ENCODE measurements around the gene HRAS. TPM values are rescaled to one million over a fixed set of nuclear protein-coding genes. Genes with fewer than 3 reads are reported as not detected.
A peak's percentile ranks its signal among the peaks of the same experiment; 100 is the strongest.

HRAS gene
- total and polyA plus RNA-seq, 2 donors (not counting 1 experiment from before 2014, with no cell fraction given), result 63.5 to 86.0 TPM

GRCh38 chr11:557328-558132 lies 22.2 kb upstream of the HRAS start:
- Histone ChIP-seq H3K4me2 (replicated peaks; ENCODE audit: low read depth, low read length, poor library complexity, severe bottlenecking) (no peak overlapping the region), H3K9me3 (ENCODE audit: control extremely low read depth in 1 of 3, control insufficient read depth in 2 of 3, insufficient read depth in 1 of 3, low read length in 2 of 3) (no peaks in the 10 kb centered on the region), H3K27ac (ENCODE audit: low read length in 2 of 2) (no peak overlapping the region), H3K36me3 (replicated peaks in 1 of 2; ENCODE audit: control extremely low read depth in 1 of 2, control insufficient read depth in 1 of 2, extremely low read depth in 1 of 2, insufficient read depth in 2 of 2, low read length in 1 of 2) (no peaks in the 10 kb centered on the region), H3K4me1 (ENCODE audit: control insufficient read depth in 2 of 2, insufficient read depth in 2 of 2, low read length in 2 of 2) (peaks cover 22 to 42% of the 10 kb centered on the region in 2 donors), H3K79me2 (ENCODE audit: control insufficient read depth, insufficient read depth, low read length) (peaks cover 13% of the 10 kb centered on the region), H3K27me3 (replicated peaks in 1 of 4; ENCODE audit: control extremely low read depth in 1 of 4, control insufficient read depth in 3 of 4, insufficient read depth in 4 of 4, low read length in 3 of 4) (peaks cover 0 to 8% (median 3%) of the 10 kb centered on the region in 4 experiments), H2AFZ (ENCODE audit: insufficient read depth, low read depth, low read length, poor library complexity, severe bottlenecking) (no peak overlapping the region), H4K20me1 (ENCODE audit: control insufficient read depth, insufficient read depth, low read length, poor library complexity, severe bottlenecking) (peaks cover 25% of the 10 kb centered on the region), H3K9ac (ENCODE audit: low read length) (no peak overlapping the region), H3K4me3 (ENCODE audit: control extremely low read depth in 1 of 5, extremely low read depth in 1 of 5, insufficient read depth in 1 of 5, low read depth in 2 of 5, low read length in 4 of 5) (no peak overlapping the region)
- no peak for TF ChIP-seq CTCF (IDR thresholded peaks at IDR 0.05)
- no peak for TF ChIP-seq EZH2 (IDR thresholded peaks at IDR 0.05; ENCODE audit: borderline replicate concordance, insufficient read depth, low read depth, low read length, poor library complexity, severe bottlenecking)
- intact Hi-C loops (cut with micrococcal nuclease), result no loop called here
- 83% methylated on average over 22 of the region's 24 CpGs for WGBS (ENCODE audit: insufficient coverage)
- Mint-ChIP-seq H3K4me3 (peak overlapping the region; percentile 44), H3K27me3 (no peaks in the 10 kb centered on the region), H3K4me1 (peaks cover 23% of the 10 kb centered on the region), H3K27ac (no peak overlapping the region), H3K9me3 (ENCODE audit: insufficient read depth) (no peaks in the 10 kb centered on the region)
- DNase-seq (peak; percentile 35), ATAC-seq (ENCODE audit: low read depth) (no peak)
- CTCF ChIA-PET, result interaction anchor here (1.7 to 5.1 kb wide), 3 partner anchors 21 to 169 kb away, joined by 4 to 52 read pairs (median 6); no protein-coding TSS in a partner anchor
- POLR2A ChIA-PET, result interaction anchor here (1.0 kb wide), 1 partner anchor 22 kb away, joined by 3 read pairs; no protein-coding TSS in a partner anchor

Measured in B cell (primary cell).